Activated CD8-positive, alpha-beta memory T cell treated with anti-CD3 and anti-CD28 coated beads, Interleukin-2, amount 10 ng/mL, durations not matched to agents 7 days and 5 days (primary cell): ENCODE results near the gene CAMTA1. TPM values are rescaled to one million over a fixed set of nuclear protein-coding genes. Genes with fewer than 3 reads are reported as not detected.
"Not testable (repeated sequence)": the region's sequence is repeated elsewhere in the genome, so short reads cannot be mapped to it uniquely, and the experiment has no call there.

Experiments
- ATAC-seq: fragments of 150-1000 bp; cut with Tn5 transposase; one replicate; pipeline ENCODE4 v1.10.0; 2021; ENCODE audit warnings: moderate library complexity
- CTCF ChIA-PET: fragments of 350-600 bp; sonication (Branson Sonifier 250); formaldehyde crosslinking; loops from one replicate; lab custom pipeline; 2021; ENCODE audit warnings: antibody characterized with exemption; lab: Charles Lee
- DNase-seq: peaks from one replicate; pipeline ENCODE4 v3.0.0-alpha.2; 2020
- H3K27ac Mint-ChIP-seq: one replicate; pipeline ENCODE4 v1.8.0; 2021; ENCODE audit warnings: mild to moderate bottlenecking, mixed read lengths
- H3K27me3 Mint-ChIP-seq: one replicate; pipeline ENCODE4 v1.8.0; 2021; ENCODE audit warnings: mixed read lengths
- H3K36me3 Mint-ChIP-seq: one replicate; pipeline ENCODE4 v1.8.0; 2021; ENCODE audit warnings: mild to moderate bottlenecking, mixed read lengths
- H3K4me1 Mint-ChIP-seq: one replicate; pipeline ENCODE4 v1.8.0; 2021; ENCODE audit warnings: mixed read lengths
- H3K4me3 Mint-ChIP-seq: one replicate; pipeline ENCODE4 v1.8.0; 2021; ENCODE audit warnings: mild to moderate bottlenecking, moderate library complexity, mixed read lengths
- H3K9me3 Mint-ChIP-seq: one replicate; pipeline ENCODE4 v1.8.0; 2022; ENCODE audit warnings: low read depth, mixed read lengths
- total RNA-seq, 2 experiments: library from RNA; stranded (reverse); gene quantifications; one replicate each; pipeline ENCODE4 v1.2.3, GENCODE V29; 2021

The CAMTA1 gene, protein sequence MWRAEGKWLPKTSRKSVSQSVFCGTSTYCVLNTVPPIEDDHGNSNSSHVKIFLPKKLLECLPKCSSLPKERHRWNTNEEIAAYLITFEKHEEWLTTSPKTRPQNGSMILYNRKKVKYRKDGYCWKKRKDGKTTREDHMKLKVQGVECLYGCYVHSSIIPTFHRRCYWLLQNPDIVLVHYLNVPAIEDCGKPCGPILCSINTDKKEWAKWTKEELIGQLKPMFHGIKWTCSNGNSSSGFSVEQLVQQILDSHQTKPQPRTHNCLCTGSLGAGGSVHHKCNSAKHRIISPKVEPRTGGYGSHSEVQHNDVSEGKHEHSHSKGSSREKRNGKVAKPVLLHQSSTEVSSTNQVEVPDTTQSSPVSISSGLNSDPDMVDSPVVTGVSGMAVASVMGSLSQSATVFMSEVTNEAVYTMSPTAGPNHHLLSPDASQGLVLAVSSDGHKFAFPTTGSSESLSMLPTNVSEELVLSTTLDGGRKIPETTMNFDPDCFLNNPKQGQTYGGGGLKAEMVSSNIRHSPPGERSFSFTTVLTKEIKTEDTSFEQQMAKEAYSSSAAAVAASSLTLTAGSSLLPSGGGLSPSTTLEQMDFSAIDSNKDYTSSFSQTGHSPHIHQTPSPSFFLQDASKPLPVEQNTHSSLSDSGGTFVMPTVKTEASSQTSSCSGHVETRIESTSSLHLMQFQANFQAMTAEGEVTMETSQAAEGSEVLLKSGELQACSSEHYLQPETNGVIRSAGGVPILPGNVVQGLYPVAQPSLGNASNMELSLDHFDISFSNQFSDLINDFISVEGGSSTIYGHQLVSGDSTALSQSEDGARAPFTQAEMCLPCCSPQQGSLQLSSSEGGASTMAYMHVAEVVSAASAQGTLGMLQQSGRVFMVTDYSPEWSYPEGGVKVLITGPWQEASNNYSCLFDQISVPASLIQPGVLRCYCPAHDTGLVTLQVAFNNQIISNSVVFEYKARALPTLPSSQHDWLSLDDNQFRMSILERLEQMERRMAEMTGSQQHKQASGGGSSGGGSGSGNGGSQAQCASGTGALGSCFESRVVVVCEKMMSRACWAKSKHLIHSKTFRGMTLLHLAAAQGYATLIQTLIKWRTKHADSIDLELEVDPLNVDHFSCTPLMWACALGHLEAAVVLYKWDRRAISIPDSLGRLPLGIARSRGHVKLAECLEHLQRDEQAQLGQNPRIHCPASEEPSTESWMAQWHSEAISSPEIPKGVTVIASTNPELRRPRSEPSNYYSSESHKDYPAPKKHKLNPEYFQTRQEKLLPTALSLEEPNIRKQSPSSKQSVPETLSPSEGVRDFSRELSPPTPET (N-terminal part only)
- 10 to 100 TPM; 42.8 to 43.2 TPM for total RNA-seq

DNA sequence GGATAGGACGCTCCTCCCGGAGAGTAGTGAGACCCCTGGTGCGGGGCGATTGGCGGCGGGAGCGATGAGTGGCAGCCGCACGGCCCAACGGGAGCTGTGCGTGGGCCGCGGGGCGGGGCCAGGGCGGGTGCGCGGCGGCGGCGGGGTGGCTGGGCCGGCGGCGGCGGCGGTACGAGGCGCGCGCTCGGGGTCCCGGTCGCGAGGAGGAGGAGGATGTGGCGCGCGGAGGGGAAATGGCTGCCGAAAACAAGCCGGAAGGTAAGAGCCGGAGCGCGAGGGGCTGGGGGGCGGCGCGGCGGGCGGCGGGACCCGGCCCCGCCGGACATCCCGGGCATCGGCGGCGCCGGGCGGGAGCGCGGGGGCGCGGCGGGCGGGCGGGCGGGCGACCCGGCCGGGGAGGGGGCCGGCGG, at the start of gene CAMTA1:
Gene CAMTA1 (plus strand): TSS at position 137 of the 410 bp plus-strand sequence. CDS start 77 bp downstream, at position 214.
- DNase-seq = no peak
- Mint-ChIP-seq H3K27ac (peak within 1 kb of the TSS; percentile 87), H3K27me3 (no peaks in the 10 kb centered on the region), H3K36me3 (peaks cover 9% of the 10 kb centered on the region), H3K4me3 (peak within 1 kb of the TSS; percentile 83), H3K9me3 (no peaks in the 10 kb centered on the region), H3K4me1 (peaks cover 39% of the 10 kb centered on the region)
- peak; percentile 86 for ATAC-seq
- CTCF ChIA-PET = interaction anchor here (2.2 kb wide), 1 partner anchor 84 kb away, joined by 6 read pairs; the partner anchor contains the start of gene DNAJC11

DNA sequence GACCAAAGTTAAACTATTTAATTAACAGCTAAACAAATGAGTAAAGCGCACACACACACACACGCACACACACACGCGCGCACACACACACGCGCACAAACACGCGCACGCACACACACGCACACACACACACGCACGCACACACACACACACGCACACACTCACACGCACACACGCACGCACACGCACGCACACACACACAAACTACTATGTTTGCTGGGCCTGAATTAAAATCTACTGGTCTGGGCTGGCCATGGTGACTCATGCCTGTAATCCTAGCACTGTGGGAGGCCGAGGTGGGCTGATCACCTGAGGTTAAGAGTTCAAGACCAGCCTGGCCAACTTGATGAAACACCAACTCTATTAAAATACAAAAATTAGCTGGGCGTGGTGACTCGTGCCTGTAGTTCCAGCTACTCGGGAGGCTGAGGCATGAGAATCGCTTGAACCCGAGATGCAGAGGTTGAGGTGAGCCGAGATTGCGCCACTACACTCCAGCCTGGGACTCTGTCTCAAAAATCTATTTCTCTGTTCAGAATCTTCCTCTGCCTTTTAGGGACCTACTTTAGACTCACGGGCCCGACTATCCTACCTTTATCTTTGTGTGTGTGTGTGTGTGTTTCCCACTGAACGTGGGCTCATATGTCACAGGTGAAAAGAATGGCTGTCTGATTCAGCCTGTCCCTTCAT, 46.1 kb upstream of the CAMTA1 start:
- H3K4me3 Mint-ChIP-seq = no peak overlapping the region
- no peaks in the 10 kb centered on the region for H3K9me3 Mint-ChIP-seq
- H3K27ac Mint-ChIP-seq = no peak overlapping the region
- H3K36me3 Mint-ChIP-seq = no peaks in the 10 kb centered on the region
- DNase-seq (no peak), ATAC-seq (no peak)
- H3K27me3 Mint-ChIP-seq = peaks cover 15% of the 10 kb centered on the region
- H3K4me1 Mint-ChIP-seq = peaks cover 12% of the 10 kb centered on the region
- CTCF ChIA-PET = no interaction called here

DNA sequence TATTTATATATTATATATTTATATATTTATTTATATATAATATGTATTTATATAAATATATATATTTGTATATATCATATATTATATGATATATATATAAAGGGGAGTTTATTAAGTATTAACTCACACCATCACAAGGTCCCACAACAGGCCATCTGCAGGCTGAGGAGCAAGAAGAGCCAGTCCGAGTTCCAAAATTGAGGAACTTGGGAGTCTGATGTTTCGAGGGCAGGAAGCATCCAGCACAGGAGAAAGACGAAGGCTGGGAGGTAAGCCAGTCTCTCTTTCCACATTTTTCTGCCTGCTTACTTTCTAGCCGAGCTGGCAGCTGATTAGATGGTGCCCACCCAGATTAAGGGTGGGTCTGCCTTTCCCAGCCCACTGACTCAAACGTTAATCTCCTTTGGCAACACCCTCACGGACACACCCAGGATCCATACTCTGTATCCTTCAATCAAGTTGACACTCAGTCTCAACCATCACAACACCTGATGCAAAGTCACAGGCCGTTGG, 42.5 kb upstream of the CAMTA1 start:
- not testable (repeated sequence) for DNase-seq, H3K27ac Mint-ChIP-seq, H3K4me3 Mint-ChIP-seq, ATAC-seq, H3K9me3 Mint-ChIP-seq, H3K4me1 Mint-ChIP-seq, H3K27me3 Mint-ChIP-seq, H3K36me3 Mint-ChIP-seq
- CTCF ChIA-PET = interaction anchor here (1.0 to 1.5 kb wide), 3 partner anchors 40 to 52 kb away, joined by 3 to 5 read pairs (median 3); partner anchors contain the start of gene DNAJC11

DNA sequence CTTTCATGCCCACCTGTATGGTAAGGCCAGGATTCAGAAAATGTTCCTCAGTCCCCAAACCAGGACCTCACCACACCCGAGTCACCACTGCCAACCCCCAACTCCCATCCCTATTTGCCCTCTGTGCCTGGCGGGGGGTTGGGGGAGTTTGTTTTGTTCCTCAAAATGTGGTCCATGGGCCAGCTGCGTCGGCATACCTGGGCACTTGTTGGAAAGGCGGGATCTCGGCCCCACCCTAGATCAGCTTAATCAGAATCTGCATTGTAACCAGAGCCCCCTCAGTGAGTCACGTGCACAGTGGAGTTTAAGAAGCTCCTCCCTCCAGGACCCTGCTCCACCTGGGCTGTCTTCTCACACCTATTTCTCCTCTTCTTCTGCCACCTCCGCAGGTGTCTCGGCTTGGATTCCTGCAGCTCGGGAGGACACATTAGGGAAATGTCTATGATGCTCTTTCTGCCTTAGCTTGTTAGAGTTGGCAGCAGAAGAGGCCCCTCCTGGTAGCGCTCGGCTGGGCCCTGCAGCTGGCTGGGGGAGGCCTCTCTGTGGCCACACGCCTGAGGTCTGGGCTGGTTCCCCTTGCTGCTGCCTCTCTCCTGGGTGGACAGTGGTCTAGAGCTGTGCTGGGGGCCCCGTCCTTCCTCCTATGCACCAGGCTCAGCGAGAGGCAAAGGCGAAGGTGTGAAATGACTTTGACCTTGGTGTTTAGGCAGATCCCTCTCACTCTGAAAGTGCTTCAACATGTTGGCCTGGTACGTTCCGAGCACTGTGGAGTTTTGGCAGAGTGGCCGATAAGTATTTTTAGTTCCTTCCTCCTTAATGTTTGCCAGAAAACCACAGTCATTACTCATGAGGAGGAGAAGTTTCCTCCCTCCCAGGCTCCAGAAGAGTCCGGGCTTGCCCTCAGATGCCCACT, 41.8 kb upstream of the CAMTA1 start:
- H3K4me3 Mint-ChIP-seq = no peak overlapping the region
- no peaks in the 10 kb centered on the region for H3K36me3 Mint-ChIP-seq
- ATAC-seq (peak; percentile 47), DNase-seq (peak; percentile 56)
- CTCF ChIA-PET = interaction anchor here (0.7 to 1.5 kb wide), 5 partner anchors 11 to 52 kb away, joined by 3 to 5 read pairs (median 3); partner anchors contain the start of gene DNAJC11
- peaks cover 13% of the 10 kb centered on the region for H3K27me3 Mint-ChIP-seq
- no peaks in the 10 kb centered on the region for H3K9me3 Mint-ChIP-seq
- no peak overlapping the region for H3K27ac Mint-ChIP-seq
- H3K4me1 Mint-ChIP-seq = peaks cover 6% of the 10 kb centered on the region

DNA sequence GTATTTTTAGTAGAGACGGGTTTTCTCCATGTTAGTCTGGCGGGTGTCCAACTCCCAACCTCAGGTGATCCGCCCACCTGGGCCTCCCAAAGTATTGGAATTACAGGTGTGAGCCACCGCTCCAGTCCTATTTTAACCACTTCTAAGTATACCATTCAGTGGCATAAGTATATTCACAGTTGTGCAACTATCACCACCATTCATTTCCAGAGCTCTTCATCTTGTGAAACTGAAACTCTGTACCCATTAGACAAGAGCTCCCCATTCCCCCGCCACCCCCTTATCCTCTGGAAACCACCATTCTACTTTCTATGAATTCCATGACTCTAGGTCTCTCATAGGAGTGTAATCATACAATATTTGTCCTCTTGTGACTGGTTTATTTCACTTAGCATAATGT, 40.2 kb upstream of the CAMTA1 start:
- ATAC-seq = peak; percentile 13
- Mint-ChIP-seq H3K36me3 (no peaks in the 10 kb centered on the region), H3K4me1 (peaks cover 6% of the 10 kb centered on the region), H3K27me3 (peaks cover 25% of the 10 kb centered on the region), H3K4me3 (no peak overlapping the region), H3K27ac (no peak overlapping the region), H3K9me3 (no peaks in the 10 kb centered on the region)
- no peak for DNase-seq
- CTCF ChIA-PET = no interaction called here

DNA sequence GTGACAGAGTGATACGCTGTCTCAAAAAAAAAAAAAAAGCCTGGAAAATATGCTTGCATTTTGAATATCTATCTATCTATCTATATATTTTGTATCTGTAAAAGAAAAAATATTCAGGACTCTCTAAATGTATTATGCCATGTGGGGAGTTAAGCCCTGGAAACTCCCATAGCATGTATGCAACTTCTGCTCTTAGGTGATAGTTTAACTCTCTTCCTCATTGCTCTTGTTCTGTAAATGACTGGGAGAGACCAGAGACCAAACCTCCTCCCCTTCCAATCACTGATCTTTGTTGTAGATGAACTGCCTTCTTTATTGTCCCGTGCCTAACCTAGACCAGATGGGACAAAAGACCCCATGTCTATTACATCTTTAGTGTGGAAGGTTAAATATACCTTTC, 37.6 kb upstream of the CAMTA1 start:
- ATAC-seq (no peak), DNase-seq (no peak)
- no peak overlapping the region for H3K4me3 Mint-ChIP-seq
- no peak overlapping the region for H3K27ac Mint-ChIP-seq
- H3K27me3 Mint-ChIP-seq = peaks cover 35% of the 10 kb centered on the region
- CTCF ChIA-PET = no interaction called here
- no peaks in the 10 kb centered on the region for H3K9me3 Mint-ChIP-seq
- peaks cover 6% of the 10 kb centered on the region for H3K4me1 Mint-ChIP-seq
- no peaks in the 10 kb centered on the region for H3K36me3 Mint-ChIP-seq

DNA sequence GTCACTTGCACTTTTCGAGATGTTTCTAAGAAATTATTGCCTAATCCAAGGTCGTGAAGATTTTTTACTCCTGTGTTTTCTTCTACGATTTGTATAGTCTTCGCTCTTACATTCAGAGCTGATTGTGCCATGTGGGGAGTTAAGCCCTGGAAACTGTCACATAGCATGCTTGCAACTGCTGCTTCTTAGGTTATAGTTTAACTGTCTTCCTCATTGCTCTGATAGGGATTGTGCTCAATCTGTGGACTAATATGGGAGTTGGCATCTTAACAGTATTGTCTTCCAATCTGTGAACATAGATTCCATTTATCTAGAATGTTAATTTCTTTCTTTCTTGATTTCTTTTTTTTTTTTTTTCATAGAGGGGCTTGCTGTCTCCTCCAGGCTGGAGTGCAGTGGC, 34.8 kb upstream of the CAMTA1 start:
- Mint-ChIP-seq H3K4me3 (no peak overlapping the region), H3K36me3 (no peaks in the 10 kb centered on the region), H3K27ac (no peak overlapping the region), H3K4me1 (no peaks in the 10 kb centered on the region), H3K9me3 (no peaks in the 10 kb centered on the region), H3K27me3 (peaks cover 51% of the 10 kb centered on the region)
- CTCF ChIA-PET = no interaction called here
- ATAC-seq (no peak), DNase-seq (no peak)

DNA sequence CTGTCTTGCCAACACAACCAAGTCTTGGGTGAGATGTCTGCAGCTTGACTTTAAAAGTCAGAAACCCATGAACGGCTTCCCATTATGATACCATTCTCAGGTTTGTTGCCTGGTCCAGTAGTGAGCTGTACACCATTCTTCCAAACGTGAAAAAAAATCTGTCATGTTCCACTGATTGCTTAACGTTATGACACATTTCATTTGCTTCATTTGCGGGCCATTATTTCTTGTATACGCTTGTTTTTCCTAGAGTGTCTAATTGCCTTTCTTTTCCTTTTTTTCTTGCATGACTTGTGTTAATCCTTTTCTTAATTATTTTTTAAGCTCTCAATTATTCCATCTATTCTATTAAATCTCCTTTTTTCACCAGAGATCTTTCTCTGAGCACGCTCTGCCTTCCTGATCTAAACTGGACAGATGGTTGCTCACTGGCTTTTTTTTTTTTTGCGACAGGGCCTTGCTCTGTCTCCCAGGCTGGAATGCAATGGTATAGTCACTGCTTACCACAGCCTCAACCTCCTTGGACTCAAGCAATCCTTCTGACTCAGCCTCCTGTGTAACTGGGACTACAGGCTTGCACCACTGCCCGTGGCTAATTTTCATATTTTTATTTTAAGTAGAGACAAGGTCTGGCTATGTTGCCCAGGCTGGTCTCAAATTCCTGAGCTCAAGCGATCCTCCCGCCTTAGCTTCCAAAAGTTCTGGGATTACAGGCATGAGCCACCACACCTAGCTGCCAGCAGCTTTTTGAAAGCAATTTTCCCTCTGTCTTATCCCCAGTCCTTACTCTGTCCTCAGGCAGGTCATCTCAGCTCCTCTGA, 31.7 kb upstream of the CAMTA1 start:
- Mint-ChIP-seq H3K36me3 (no peaks in the 10 kb centered on the region), H3K9me3 (no peaks in the 10 kb centered on the region), H3K4me3 (no peak overlapping the region), H3K4me1 (no peaks in the 10 kb centered on the region), H3K27me3 (peaks cover 42% of the 10 kb centered on the region), H3K27ac (no peak overlapping the region)
- DNase-seq (no peak), ATAC-seq (no peak)
- CTCF ChIA-PET = interaction anchor here (1.0 kb wide), 1 partner anchor 8 kb away, joined by 3 read pairs; no protein-coding TSS in a partner anchor

DNA sequence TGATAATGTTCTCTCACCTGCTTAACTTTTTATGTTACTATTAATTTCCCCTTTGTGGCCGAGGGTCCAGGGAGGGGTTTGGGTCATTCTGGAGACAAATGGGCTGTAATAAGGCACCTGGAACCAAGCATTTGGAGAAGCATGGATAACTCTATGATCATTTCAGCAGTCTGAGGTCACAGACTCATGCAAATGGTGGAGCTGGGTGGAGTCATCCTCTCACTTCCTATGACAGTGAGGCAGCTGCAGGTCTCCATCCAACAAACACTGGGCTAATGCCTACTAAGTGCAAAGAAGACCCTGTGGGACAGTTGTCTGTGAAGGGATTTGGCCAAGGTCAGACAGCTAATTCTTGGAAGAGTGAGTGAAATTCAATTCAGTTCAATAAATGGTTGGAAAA, 28.8 kb upstream of the CAMTA1 start:
- CTCF ChIA-PET = no interaction called here
- Mint-ChIP-seq H3K27me3 (peaks cover 23% of the 10 kb centered on the region), H3K27ac (no peak overlapping the region), H3K4me1 (no peaks in the 10 kb centered on the region), H3K9me3 (no peaks in the 10 kb centered on the region), H3K36me3 (no peaks in the 10 kb centered on the region), H3K4me3 (no peak overlapping the region)
- ATAC-seq (no peak), DNase-seq (no peak)

DNA sequence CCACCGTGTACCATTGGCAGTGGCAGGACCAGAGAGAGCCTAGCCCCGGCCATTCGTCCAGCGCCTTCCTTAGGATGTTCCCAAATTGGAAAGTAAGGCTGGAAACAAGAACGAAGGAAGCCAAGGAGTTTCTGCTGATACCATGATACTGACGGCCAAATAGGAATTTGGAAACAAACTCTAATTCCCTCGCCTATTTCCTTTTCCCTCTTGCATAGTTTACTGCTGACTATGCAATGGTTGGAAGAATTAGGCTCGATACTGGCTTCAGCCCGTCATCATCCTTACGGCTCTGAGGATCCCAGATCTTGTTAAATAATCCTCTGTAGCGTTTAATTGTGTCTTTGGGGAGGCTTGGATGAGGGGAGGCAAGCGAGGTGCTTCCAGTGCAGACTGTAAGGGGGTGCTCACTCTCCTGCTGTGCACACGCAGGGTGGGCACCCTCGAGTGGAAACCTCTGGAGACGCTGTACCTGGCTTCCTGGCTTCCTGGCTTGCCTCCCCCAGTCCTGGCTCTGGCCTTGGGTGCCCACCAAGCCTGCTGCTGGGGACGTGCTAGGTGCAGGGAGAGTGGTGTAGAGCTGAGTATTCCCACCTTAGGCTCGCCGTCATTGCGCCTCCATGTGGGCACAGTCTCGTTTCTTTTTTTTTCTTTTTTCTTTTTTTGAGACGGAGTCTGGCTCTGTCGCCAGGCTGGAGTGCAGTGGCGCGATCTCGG, 27.4 kb upstream of the CAMTA1 start:
- Mint-ChIP-seq H3K9me3 (no peaks in the 10 kb centered on the region), H3K27me3 (peaks cover 24% of the 10 kb centered on the region), H3K27ac (no peak overlapping the region), H3K36me3 (no peaks in the 10 kb centered on the region), H3K4me3 (no peak overlapping the region), H3K4me1 (no peaks in the 10 kb centered on the region)
- ATAC-seq (no peak), DNase-seq (no peak)
- CTCF ChIA-PET = no interaction called here
